Measurements from ENCODE around the gene CUZD1. TPM values are rescaled to one million over a fixed set of nuclear protein-coding genes. Genes with fewer than 3 reads are reported as not detected.

CUZD1 gene
- total and polyA plus RNA-seq, 9 of the 15 experiments (the other 6 are each of a cell fraction or from before 2014, with no cell fraction given) = 0.51 to 1.7 (median 1.1) TPM

DNA sequence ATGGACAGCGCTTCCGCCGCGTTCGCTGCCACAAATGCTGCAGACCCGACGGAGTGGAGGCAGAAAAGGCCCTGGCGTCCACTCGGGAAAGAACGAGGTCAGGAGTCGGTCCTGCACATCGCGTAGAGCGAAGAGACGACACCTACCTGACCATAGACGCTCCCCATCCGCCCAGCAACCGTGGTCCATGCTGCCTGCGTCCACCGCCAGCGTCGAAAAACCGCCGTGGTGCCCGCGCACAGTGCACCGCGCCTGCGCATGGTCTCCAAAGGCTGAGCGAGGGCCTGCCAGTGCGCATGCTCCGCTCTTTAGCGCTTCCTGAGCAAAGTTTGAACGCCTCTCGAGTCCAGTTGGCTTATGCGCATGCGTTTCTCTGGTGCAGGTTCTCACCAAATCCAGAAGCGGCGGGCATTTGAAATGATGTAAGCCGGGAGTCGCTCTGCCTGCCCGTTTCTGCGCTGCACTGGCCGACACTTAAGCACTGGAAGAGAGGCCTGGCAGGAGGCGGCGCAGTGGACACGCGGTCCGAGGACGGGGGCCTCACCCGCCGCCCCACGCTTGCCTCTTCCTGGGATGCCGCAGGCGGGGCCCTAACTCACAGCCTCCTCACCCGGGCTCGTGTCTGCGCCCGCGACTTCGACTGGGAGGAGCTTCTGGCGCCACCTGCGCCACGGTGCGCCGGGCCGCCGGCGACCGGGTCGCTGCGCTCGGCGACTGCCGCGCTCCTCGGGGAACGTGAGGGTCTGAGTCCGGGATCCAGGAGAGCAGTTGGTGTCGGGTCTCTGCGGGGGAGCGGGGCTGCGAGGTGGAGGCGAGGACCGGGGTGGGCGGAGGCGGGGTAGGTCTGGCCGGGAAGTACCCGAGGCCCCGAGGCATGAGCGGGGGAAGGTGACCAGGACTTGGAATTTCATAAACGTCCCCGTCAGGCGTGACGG is 33.9 kb upstream of the CUZD1 start, which contains the start of gene FAM24B (continued):
- no peak for TF ChIP-seq ARHGAP35 (IDR thresholded peaks at IDR 0.05; ENCODE audit: partially characterized antibody)
- TF ChIP-seq ELF4 (CRISPR knock-in tag; IDR thresholded peaks at IDR 0.05) = no peak
- no peak for TF ChIP-seq ATF1 (CRISPR knock-in tag; IDR thresholded peaks at IDR 0.05)
- TF ChIP-seq ATF1 (tag; IDR thresholded peaks at IDR 0.05) = peak; percentile 57
- TF ChIP-seq, protein P1, sequence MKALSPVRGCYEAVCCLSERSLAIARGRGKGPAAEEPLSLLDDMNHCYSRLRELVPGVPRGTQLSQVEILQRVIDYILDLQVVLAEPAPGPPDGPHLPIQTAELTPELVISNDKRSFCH (CRISPR knock-in tag; IDR thresholded peaks at IDR 0.05) = no peak
- TF ChIP-seq, protein P1 (tag; IDR thresholded peaks at IDR 0.05) = peak; percentile 55; the same call in 1 of the 2 replicates
- no peak for TF ChIP-seq TCFL5 (CRISPR knock-in tag; conservative IDR thresholded peaks at IDR 0.05)
- TF ChIP-seq ZNF146 (CRISPR knock-in tag; IDR thresholded peaks at IDR 0.05; ENCODE audit: unreplicated experiment) = no peak
- TF ChIP-seq, protein P2, sequence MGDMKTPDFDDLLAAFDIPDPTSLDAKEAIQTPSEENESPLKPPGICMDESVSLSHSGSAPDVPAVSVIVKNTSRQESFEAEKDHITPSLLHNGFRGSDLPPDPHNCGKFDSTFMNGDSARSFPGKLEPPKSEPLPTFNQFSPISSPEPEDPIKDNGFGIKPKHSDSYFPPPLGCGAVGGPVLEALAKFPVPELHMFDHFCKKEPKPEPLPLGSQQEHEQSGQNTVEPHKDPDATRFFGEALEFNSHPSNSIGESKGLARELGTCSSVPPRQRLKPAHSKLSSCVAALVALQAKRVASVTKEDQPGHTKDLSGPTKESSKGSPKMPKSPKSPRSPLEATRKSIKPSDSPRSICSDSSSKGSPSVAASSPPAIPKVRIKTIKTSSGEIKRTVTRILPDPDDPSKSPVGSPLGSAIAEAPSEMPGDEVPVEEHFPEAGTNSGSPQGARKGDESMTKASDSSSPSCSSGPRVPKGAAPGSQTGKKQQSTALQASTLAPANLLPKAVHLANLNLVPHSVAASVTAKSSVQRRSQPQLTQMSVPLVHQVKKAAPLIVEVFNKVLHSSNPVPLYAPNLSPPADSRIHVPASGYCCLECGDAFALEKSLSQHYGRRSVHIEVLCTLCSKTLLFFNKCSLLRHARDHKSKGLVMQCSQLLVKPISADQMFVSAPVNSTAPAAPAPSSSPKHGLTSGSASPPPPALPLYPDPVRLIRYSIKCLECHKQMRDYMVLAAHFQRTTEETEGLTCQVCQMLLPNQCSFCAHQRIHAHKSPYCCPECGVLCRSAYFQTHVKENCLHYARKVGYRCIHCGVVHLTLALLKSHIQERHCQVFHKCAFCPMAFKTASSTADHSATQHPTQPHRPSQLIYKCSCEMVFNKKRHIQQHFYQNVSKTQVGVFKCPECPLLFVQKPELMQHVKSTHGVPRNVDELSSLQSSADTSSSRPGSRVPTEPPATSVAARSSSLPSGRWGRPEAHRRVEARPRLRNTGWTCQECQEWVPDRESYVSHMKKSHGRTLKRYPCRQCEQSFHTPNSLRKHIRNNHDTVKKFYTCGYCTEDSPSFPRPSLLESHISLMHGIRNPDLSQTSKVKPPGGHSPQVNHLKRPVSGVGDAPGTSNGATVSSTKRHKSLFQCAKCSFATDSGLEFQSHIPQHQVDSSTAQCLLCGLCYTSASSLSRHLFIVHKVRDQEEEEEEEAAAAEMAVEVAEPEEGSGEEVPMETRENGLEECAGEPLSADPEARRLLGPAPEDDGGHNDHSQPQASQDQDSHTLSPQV (IDR thresholded peaks at IDR 0.05) = no peak
- TF ChIP-seq ELF2 (CRISPR knock-in tag; IDR thresholded peaks at IDR 0.05) = no peak
- TF ChIP-seq PTRF (tag; IDR thresholded peaks at IDR 0.05) = no peak
- no peak for TF ChIP-seq PRMT5 (CRISPR knock-in tag; IDR thresholded peaks at IDR 0.05)
- no peak for TF ChIP-seq SRSF1 (IDR thresholded peaks at IDR 0.05; ENCODE audit: low read depth, low read length)
- TF ChIP-seq E2F3 (CRISPR knock-in tag; IDR thresholded peaks at IDR 0.05) = no peak
- peak; percentile 44; the same call in 1 of the 2 replicates for TF ChIP-seq ZNF12 (CRISPR knock-in tag; IDR thresholded peaks at IDR 0.05)
- no peak for TF ChIP-seq CREBBP (IDR thresholded peaks at IDR 0.05; ENCODE audit: low read depth, low read length)
- TF ChIP-seq RREB1 (CRISPR knock-in tag; IDR thresholded peaks at IDR 0.05) = no peak; the same call in 1 of the 2 replicates
- TF ChIP-seq FOS (IDR thresholded peaks at IDR 0.05; ENCODE audit: extremely low read depth, insufficient read length) = no peak
- TF ChIP-seq CCAR2 (IDR thresholded peaks at IDR 0.05; ENCODE audit: low read depth, low read length) = no peak
